D721Med (cell line): Measurements from ENCODE around the gene CALN1.

Source experiments
- DNase-seq: peaks from one replicate; pipeline ENCODE4 v3.0.0; 2011; ENCODE audit warnings: low spot score; ENCODE audit not compliant: insufficient read length
- FAIRE-seq: peaks from 2 replicates; lab custom pipeline; 2011; peaks lifted over from hg19 to GRCh38; lab: Jason Lieb, UNC
- TF ChIP-seq, protein P1 (sequence below): IDR thresholded peaks from 2 replicates; pipeline ENCODE4 v1.5.1; 2012; ENCODE audit warnings: mild to moderate bottlenecking, control low read depth; ENCODE audit not compliant: insufficient read depth; ENCODE audit errors: missing control alignments

The CALN1 gene

DNA sequence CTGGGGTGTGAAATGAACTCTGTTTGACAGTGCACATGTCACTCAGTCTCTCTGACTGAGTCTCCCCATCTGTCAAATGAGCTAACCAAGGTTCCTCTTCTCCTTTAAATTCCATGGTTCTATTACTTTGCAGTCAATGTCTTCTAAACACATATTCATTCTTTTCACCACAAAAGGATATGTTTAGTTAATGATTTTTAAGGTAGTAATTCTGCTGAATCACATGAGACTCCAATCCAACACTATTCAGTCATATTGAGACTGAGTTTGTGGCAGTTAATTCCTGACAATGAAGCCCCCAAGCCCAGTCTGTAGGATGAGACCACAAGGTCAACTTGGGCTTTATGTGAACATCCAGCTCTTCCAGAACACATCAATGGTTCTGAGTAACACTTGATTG, 85.3 kb downstream of the CALN1 start:
- FAIRE-seq, result no peak
- TF ChIP-seq, protein P1, sequence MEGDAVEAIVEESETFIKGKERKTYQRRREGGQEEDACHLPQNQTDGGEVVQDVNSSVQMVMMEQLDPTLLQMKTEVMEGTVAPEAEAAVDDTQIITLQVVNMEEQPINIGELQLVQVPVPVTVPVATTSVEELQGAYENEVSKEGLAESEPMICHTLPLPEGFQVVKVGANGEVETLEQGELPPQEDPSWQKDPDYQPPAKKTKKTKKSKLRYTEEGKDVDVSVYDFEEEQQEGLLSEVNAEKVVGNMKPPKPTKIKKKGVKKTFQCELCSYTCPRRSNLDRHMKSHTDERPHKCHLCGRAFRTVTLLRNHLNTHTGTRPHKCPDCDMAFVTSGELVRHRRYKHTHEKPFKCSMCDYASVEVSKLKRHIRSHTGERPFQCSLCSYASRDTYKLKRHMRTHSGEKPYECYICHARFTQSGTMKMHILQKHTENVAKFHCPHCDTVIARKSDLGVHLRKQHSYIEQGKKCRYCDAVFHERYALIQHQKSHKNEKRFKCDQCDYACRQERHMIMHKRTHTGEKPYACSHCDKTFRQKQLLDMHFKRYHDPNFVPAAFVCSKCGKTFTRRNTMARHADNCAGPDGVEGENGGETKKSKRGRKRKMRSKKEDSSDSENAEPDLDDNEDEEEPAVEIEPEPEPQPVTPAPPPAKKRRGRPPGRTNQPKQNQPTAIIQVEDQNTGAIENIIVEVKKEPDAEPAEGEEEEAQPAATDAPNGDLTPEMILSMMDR, result no peak

GRCh38 chr7:72326365-72326764, 85.8 kb downstream of the CALN1 start:
- no peak for DNase-seq
- TF ChIP-seq, protein P1, result no peak
- FAIRE-seq, result no peak

More for the DNA sequence above, 85.3 kb downstream of the CALN1 start:
- no peak for DNase-seq

DNA sequence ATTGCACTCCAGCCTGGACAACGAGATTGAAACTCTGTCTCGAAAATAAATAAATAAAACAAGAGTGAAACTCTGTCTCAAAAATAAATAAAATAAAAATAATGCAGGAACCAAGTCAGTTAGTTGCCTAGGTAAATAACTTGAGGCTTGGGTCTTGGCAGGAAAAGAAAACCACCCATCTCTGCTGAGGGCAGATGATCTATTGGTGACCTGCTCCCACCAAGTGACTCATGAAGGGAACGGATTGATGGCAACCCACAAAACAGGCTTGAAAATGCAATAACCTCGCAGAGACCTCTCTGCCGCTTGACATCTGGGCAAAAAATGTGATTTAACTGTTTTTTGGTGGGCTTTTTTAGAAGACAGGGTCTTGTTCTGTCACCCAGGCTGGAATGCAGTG, 86.6 kb downstream of the CALN1 start:
- TF ChIP-seq, protein P1, result no peak
- FAIRE-seq (no peak), DNase-seq (no peak)

DNA sequence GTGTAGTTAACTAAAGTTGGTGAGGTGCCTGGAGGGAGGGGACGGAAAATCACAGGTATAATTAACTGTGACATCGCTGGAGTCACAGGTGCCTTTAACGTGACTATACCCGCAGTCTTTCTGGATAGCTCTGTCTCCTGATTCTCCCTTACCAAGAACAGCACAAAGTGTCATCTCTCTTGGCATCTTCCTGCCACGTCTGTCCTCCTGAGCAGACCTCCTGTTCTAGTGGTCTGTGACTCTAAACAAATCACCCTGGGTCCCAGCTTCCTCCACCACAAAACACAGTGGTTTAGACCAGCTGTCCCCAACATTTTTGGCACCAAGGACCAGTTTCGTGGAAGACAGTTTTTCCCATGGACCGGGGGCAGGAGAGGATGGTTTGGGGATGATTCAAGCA, 90.5 kb downstream of the CALN1 start:
- FAIRE-seq (no peak), DNase-seq (no peak)
- TF ChIP-seq, protein P1, result no peak

DNA sequence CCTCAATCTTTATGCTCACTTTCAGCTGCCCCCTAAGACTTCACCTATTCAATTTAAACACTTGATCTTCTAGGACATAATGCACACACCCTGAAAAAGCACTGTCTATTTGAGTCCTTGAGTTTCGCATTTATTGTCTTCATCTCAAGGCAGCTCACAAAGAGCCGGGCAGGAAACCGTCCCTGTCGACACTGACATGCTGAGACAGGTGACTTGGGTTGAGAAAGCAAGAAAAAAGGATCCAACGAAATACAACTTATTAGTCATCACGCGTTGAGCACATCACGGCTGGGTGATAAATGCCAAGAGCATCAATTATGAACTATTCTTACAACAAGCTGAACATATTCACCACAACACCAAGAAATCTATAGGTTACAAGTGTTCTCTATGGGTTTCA, 91.1 kb downstream of the CALN1 start:
- no peak for FAIRE-seq
- TF ChIP-seq, protein P1, result no peak
- DNase-seq, result no peak

GRCh38 chr7:72317341-72317740, 94.8 kb downstream of the CALN1 start:
- DNase-seq (no peak), FAIRE-seq (no peak)
- TF ChIP-seq, protein P1, result no peak

- TF ChIP-seq, protein P1, result no peak
- no peak for FAIRE-seq
- no peak for DNase-seq
Observed at GRCh38 chr7:72316148-72316547, 96.0 kb downstream of the CALN1 start.
